OCI-LY1 (cell line): ENCODE data around the gene GLIS1.

Experiments
- H2AFZ ChIP-seq: fragments of 200-600 bp; sonication (generic), shearing (Covaris generic); 2 replicates; pipeline ENCODE4 v1.6.0; 2014; ENCODE audit warnings: antibody characterized with exemption, mild to moderate bottlenecking, low read length
- H3F3A ChIP-seq: fragments of 200-600 bp; sonication (generic), shearing (Covaris generic); 2 replicates; pipeline ENCODE4 v1.6.0; 2014; ENCODE audit warnings: mild to moderate bottlenecking, antibody characterized with exemption, low read length, moderate library complexity; ENCODE audit not compliant: insufficient read depth
- H3K27ac ChIP-seq: fragments of 200-600 bp; sonication (generic); 2 replicates; pipeline ENCODE4 v1.5.1; 2014; ENCODE audit warnings: low read length, mixed run types, mild to moderate bottlenecking, low read depth; ENCODE audit not compliant: poor library complexity, severe bottlenecking
- H3K27me3 ChIP-seq: fragments of 200-600 bp; sonication (generic); 2 replicates; pipeline ENCODE4 v1.6.0; 2014; ENCODE audit warnings: antibody characterized with exemption, mild to moderate bottlenecking, low read length, moderate library complexity; ENCODE audit not compliant: insufficient read depth
- H3K36me3 ChIP-seq: fragments of 200-600 bp; sonication (generic); 2 replicates; pipeline ENCODE4 v1.6.1; 2014; ENCODE audit warnings: mild to moderate bottlenecking, antibody characterized with exemption, low read length, moderate library complexity, mixed read lengths; ENCODE audit not compliant: insufficient read depth
- H3K4me1 ChIP-seq: fragments of 200-600 bp; sonication (generic); 2 replicates; pipeline ENCODE4 v1.5.1; 2014; ENCODE audit warnings: mild to moderate bottlenecking, low read length, moderate library complexity; ENCODE audit not compliant: insufficient read depth, severe bottlenecking
- H3K4me2 ChIP-seq: fragments of 200-600 bp; sonication (generic), shearing (Covaris generic); 2 replicates; pipeline ENCODE4 v1.6.1; 2014; ENCODE audit warnings: low read length
- H3K4me3 ChIP-seq: fragments of 200-600 bp; sonication (generic); 2 replicates; pipeline ENCODE4 v1.5.1; 2014; ENCODE audit warnings: low read length, low read depth, mild to moderate bottlenecking, mixed read lengths; ENCODE audit not compliant: poor library complexity, severe bottlenecking
- H3K79me2 ChIP-seq: fragments of 200-600 bp; shearing (Covaris generic); 2 replicates; pipeline ENCODE4 v1.6.1; 2016; ENCODE audit warnings: mixed run types, low read length, mixed read lengths; ENCODE audit not compliant: insufficient read depth
- H3K9ac ChIP-seq: fragments of 200-600 bp; sonication (generic), shearing (Covaris generic); 2 replicates; pipeline ENCODE4 v1.6.1; 2014; ENCODE audit warnings: mild to moderate bottlenecking, low read length, mixed read lengths
- H3K9me2 ChIP-seq: fragments of 200-600 bp; sonication (generic), shearing (Covaris generic); 2 replicates; pipeline ENCODE4 v1.6.1; 2014; ENCODE audit warnings: low read depth, mild to moderate bottlenecking, low read length, mixed read lengths
- H3K9me3 ChIP-seq: fragments of 200-600 bp; shearing (Covaris generic); 2 replicates; pipeline ENCODE4 v1.6.1; 2014; ENCODE audit warnings: low read length, mixed read lengths
- H4K20me1 ChIP-seq: fragments of 200-600 bp; sonication (generic), shearing (Covaris generic); 2 replicates; pipeline ENCODE4 v1.6.0; 2016; ENCODE audit warnings: mild to moderate bottlenecking, low read length; ENCODE audit not compliant: insufficient read depth
- EZH2 ChIP-seq: fragments of 200-600 bp; sonication (generic), shearing (Covaris generic); IDR thresholded peaks from 2 replicates; pipeline ENCODE4 v1.8.0; 2017; ENCODE audit warnings: borderline replicate concordance, mixed run types, mild to moderate bottlenecking, antibody characterized with exemption, low read length, moderate library complexity, mixed read lengths
- TF ChIP-seq, protein P1 (sequence below): fragments of 200-600 bp; sonication (generic), shearing (Covaris generic); IDR thresholded peaks from 2 replicates; pipeline ENCODE4 v1.5.1; 2017; ENCODE audit warnings: mild to moderate bottlenecking, antibody characterized with exemption, low read length, moderate library complexity, mixed read lengths

The GLIS1 gene

DNA sequence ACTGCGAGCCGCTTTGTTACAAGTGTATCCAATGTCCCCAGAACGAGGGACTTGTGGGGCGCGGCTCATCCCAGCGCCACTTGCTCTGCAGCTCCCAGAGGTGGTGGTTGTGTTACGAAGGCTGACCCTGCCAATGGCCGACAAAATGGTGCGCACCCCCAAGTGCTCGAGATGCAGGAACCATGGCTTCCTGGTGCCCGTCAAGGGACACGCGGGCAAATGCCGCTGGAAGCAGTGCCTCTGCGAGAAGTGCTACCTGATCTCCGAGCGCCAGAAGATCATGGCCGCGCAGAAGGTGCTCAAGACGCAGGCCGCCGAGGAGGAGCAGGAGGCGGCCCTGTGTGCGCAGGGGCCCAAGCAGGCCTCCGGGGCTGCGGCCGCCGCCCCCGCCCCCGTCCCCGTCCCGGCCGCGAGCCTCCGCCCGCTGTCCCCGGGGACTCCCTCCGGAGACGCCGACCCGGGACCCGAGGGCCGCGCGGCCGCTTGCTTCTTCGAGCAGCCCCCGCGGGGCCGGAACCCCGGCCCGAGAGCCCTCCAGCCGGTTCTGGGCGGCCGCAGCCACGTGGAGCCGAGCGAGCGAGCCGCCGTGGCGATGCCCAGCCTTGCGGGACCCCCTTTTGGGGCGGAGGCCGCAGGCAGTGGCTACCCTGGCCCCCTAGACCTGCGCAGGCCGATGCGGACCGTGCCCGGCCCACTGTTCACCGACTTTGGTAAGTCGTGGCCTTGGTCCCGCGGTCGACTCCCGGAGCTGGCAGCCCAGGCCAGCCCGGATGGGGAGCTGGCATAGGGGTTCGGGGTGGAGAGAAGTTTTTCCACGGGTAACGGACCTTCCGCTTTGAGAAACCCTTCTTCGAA is 279.4 kb downstream of the GLIS1 start, which contains the start of gene DMRTB1:
TSS of gene DMRTB1 (plus strand) at position 79 of the 855 bp plus-strand sequence. CDS start at position 134, 55 bp downstream.
- H3K4me2 ChIP-seq, result no peak within 1 kb of the TSS
- H3K4me3 ChIP-seq, result no peak within 1 kb of the TSS
- no peaks in the 10 kb centered on the region for H3F3A ChIP-seq
- no peak within 1 kb of the TSS for H2AFZ ChIP-seq
- TF ChIP-seq EZH2, result no peak
- TF ChIP-seq, protein P1, sequence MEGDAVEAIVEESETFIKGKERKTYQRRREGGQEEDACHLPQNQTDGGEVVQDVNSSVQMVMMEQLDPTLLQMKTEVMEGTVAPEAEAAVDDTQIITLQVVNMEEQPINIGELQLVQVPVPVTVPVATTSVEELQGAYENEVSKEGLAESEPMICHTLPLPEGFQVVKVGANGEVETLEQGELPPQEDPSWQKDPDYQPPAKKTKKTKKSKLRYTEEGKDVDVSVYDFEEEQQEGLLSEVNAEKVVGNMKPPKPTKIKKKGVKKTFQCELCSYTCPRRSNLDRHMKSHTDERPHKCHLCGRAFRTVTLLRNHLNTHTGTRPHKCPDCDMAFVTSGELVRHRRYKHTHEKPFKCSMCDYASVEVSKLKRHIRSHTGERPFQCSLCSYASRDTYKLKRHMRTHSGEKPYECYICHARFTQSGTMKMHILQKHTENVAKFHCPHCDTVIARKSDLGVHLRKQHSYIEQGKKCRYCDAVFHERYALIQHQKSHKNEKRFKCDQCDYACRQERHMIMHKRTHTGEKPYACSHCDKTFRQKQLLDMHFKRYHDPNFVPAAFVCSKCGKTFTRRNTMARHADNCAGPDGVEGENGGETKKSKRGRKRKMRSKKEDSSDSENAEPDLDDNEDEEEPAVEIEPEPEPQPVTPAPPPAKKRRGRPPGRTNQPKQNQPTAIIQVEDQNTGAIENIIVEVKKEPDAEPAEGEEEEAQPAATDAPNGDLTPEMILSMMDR, result no peak
- no peak within 1 kb of the TSS for H3K27ac ChIP-seq
- H3K9ac ChIP-seq, result no peak within 1 kb of the TSS
- H3K79me2 ChIP-seq, result no peaks in the 10 kb centered on the region
- 0 out of 2 replicates have a peak, but pooled peaks cover 4% of the 10 kb centered on the region for H3K27me3 ChIP-seq
- no peaks in the 10 kb centered on the region for H3K4me1 ChIP-seq
- no peaks in the 10 kb centered on the region for H4K20me1 ChIP-seq
- no peaks in the 10 kb centered on the region for H3K9me2 ChIP-seq
- no peaks in the 10 kb centered on the region for H3K9me3 ChIP-seq
- no peaks in the 10 kb centered on the region for H3K36me3 ChIP-seq

- Histone ChIP-seq H3K9ac (no peak overlapping the region), H3K36me3 (no peaks in the 10 kb centered on the region), H3K27ac (no peak overlapping the region), H2AFZ (no peak overlapping the region), H3K4me1 (no peaks in the 10 kb centered on the region), H3K4me3 (no peak overlapping the region), H3K4me2 (no peak overlapping the region), H3F3A (no peaks in the 10 kb centered on the region), H3K9me2 (no peaks in the 10 kb centered on the region), H3K79me2 (no peaks in the 10 kb centered on the region), H3K9me3 (no peaks in the 10 kb centered on the region), H3K27me3 (0 out of 2 replicates have a peak, but pooled peaks cover 4% of the 10 kb centered on the region), H4K20me1 (no peaks in the 10 kb centered on the region)
- TF ChIP-seq, protein P1, result no peak
- no peak for TF ChIP-seq EZH2
Measured at GRCh38 chr1:53458634-53459033, 280.3 kb downstream of the GLIS1 start.
